Liver (tissue), 9 donors: Measurements from ENCODE around the gene WNK1. TPM values are rescaled to one million over a fixed set of nuclear protein-coding genes. Genes with fewer than 3 reads are reported as not detected.

Experiments
- DNase-seq: peaks from one replicate; pipeline ENCODE4 v3.0.0-alpha.2; 2017; ENCODE audit warnings: low spot score
- H3K27ac ChIP-seq, 2 donors: one replicate each; pipeline ENCODE4 v1.7.0; 2013; ENCODE audit warnings: inconsistent platforms in 2 of 2, low read length in 2 of 2, control low read depth in 1 of 2, low read depth in 1 of 2, mild to moderate bottlenecking in 1 of 2
- H3K27me3 ChIP-seq, 4 donors: one replicate each; pipeline versions ENCODE4 v1.6.1 to v1.7.0; 2013; ENCODE audit warnings: low read length in 3 of 4, inconsistent platforms in 1 of 4, mild to moderate bottlenecking in 1 of 4, moderate library complexity in 1 of 4; ENCODE audit not compliant: control insufficient read depth in 4 of 4, insufficient read depth in 4 of 4
- H3K36me3 ChIP-seq, 4 donors: one replicate each; pipeline versions ENCODE4 v1.6.1 to v1.7.0; 2013; ENCODE audit warnings: low read length in 3 of 4, mild to moderate bottlenecking in 3 of 4, low read depth in 1 of 4, moderate library complexity in 1 of 4; ENCODE audit not compliant: control insufficient read depth in 4 of 4, insufficient read depth in 3 of 4
- H3K4me1 ChIP-seq, 4 donors: one replicate each; pipeline versions ENCODE4 v1.6.1 to v1.7.0; 2013; ENCODE audit warnings: low read length in 3 of 4, mild to moderate bottlenecking in 3 of 4, moderate library complexity in 1 of 4; ENCODE audit not compliant: control insufficient read depth in 4 of 4, insufficient read depth in 4 of 4
- H3K4me3 ChIP-seq, 3 donors: one replicate each; pipeline versions ENCODE4 v1.6.1 to v1.7.0; 2013; ENCODE audit warnings: low read length in 3 of 3, control low read depth in 1 of 3, low read depth in 1 of 3, mild to moderate bottlenecking in 1 of 3
- H3K9ac ChIP-seq, 2 donors: one replicate each; pipeline ENCODE4 v1.7.0; 2013; ENCODE audit warnings: low read length in 2 of 2, mild to moderate bottlenecking in 2 of 2, moderate library complexity in 2 of 2, control low read depth in 1 of 2, low read depth in 1 of 2
- H3K9me3 ChIP-seq, 4 donors: one replicate each; pipeline versions ENCODE4 v1.6.1 to v1.7.0; 2013; ENCODE audit warnings: low read length in 3 of 4; ENCODE audit not compliant: control insufficient read depth in 4 of 4
- CTCF ChIP-seq: fragments of 150-350 bp; IDR thresholded peaks from 2 replicates; pipeline ENCODE4 v1.5.1; 2017; ENCODE audit warnings: improper control_type of control experiment, low read depth, low read length; ENCODE audit not compliant: missing input control
- EGR1 ChIP-seq, 2 donors: IDR thresholded peaks; 2 replicates each; pipeline ENCODE4 v1.6.1; 2016 to 2018; ENCODE audit warnings: antibody characterized with exemption in 2 of 2, low read depth in 2 of 2
- FOXA1 ChIP-seq: IDR thresholded peaks from 2 replicates; pipeline ENCODE4 v1.6.1; 2016; ENCODE audit warnings: antibody characterized with exemption
- FOXA2 ChIP-seq: IDR thresholded peaks from 2 replicates; pipeline ENCODE4 v1.6.1; 2016; ENCODE audit warnings: antibody characterized with exemption
- HNF4A ChIP-seq, 2 donors: conservative IDR thresholded peaks; 2 replicates each; pipeline ENCODE4 v1.6.1; 2016; ENCODE audit warnings: antibody characterized with exemption in 2 of 2, mild to moderate bottlenecking in 2 of 2
- HNF4G ChIP-seq: IDR thresholded peaks from 2 replicates; pipeline ENCODE4 v1.6.1; 2016; ENCODE audit warnings: antibody characterized with exemption
- JUND ChIP-seq, 2 donors: IDR thresholded peaks; 2 replicates each; pipeline ENCODE4 v1.6.1; 2016; ENCODE audit warnings: antibody characterized with exemption in 2 of 2
- NR2F2 ChIP-seq: IDR thresholded peaks from 2 replicates; pipeline ENCODE4 v1.6.1; 2016; ENCODE audit warnings: antibody characterized with exemption
- RAD21 ChIP-seq, 2 donors: IDR thresholded peaks; 2 replicates each; pipeline ENCODE4 v1.6.1; 2016; ENCODE audit warnings: antibody characterized with exemption in 2 of 2, mild to moderate bottlenecking in 2 of 2
- REST ChIP-seq: IDR thresholded peaks from 2 replicates; pipeline ENCODE4 v1.6.1; 2016; ENCODE audit warnings: antibody characterized with exemption, mild to moderate bottlenecking
- RXRA ChIP-seq, 2 donors: IDR thresholded peaks; 2 replicates each; pipeline ENCODE4 v1.6.1; 2017 to 2018; ENCODE audit warnings: antibody characterized with exemption in 2 of 2, mild to moderate bottlenecking in 1 of 2
- SP1 ChIP-seq: IDR thresholded peaks from 2 replicates; pipeline ENCODE4 v1.6.1; 2018; ENCODE audit warnings: antibody characterized with exemption, mild to moderate bottlenecking
- TAF1 ChIP-seq: conservative IDR thresholded peaks from 2 replicates; pipeline ENCODE4 v1.6.1; 2016; ENCODE audit warnings: antibody characterized with exemption, mild to moderate bottlenecking
- WGBS: extraction: QIAGEN DNeasy Blood & Tissue Kit; methylation state at CpG from one replicate; pipeline ENCODE4 v1.1.7; 2013; 5-methylcytosine and 5-hydroxymethylcytosine counted together
- polyA plus RNA-seq, 2 donors: library from polyadenylated mRNA; stranded (reverse) in 1 of 2; unstranded in 1 of 2; fragments of 200-250 nt in 1 of 2; fragments of >200 nt in 1 of 2; fragmentation: Nextera tagmentation in 1 of 2; extraction: Ambion mirVana in 1 of 2; gene quantifications; one replicate each; pipeline versions ENCODE4 v1.2.1 to v1.2.3, GENCODE V29; 2013 to 2015
- total RNA-seq, 2 donors: library from RNA; depleted of rRNA; stranded (reverse); fragments of >200 nt; gene quantifications; one replicate each; pipeline ENCODE4 v1.2.3, GENCODE V29; 2014
- TF ChIP-seq, protein P1 (sequence below): IDR thresholded peaks from 2 replicates; pipeline ENCODE4 v1.6.1; 2016; ENCODE audit warnings: antibody characterized with exemption
- TF ChIP-seq, protein P2 (sequence below): IDR thresholded peaks from 2 replicates; pipeline ENCODE4 v1.6.1; 2016; ENCODE audit warnings: antibody characterized with exemption
- TF ChIP-seq, protein P3 (sequence below): IDR thresholded peaks from 2 replicates; pipeline ENCODE4 v1.6.1; 2016; ENCODE audit warnings: antibody characterized with exemption
- donor health status: healthy.
- donor health status: healthy.
- donor health status: healthy.
- donor health status: healthy.
- donor health status: healthy.

WNK1 gene
- total and polyA plus RNA-seq, 4 donors: 22.4 to 299 (median 53.8) TPM

DNA sequence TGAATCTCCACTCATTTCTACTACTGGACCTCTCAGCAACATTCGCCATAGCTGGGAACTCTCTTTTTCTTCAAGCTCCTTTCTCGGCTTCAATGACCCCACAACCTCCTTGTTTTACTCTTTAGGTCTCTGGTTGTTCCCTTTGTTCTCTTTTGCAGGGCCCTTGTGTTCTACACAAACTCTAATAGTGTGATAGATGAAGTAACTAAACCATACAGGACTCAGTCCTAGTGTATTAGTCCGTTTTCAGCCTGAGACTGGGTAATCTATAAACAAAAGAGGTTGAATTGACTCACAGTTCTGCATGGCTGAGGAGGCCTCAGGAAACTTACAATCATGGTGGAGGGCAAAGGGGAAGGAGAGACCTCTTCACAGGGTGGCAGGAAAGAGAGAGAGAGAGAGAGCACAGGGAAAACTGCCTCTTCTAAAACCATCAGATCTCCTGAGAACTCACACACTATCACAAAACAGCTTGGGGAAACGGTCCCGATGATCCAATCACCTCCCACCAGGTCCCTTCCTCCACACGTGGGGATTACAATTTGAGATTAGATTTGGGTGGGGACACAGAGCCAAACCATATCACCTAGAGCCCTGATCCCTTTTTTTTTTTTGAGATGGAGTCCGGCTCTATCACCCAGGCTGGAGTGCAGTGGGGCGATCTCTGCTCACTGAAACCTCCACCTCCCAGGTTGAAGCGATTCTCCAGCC, 32.0 kb upstream of the WNK1 start:
- no peak overlapping the region for H3K9ac ChIP-seq
- WGBS: 85% methylated on average over 9 of the region's 9 CpGs
- H3K27ac ChIP-seq: no peak overlapping the region

GRCh38 chr12:724194-724855, 28.1 kb upstream of the WNK1 start:
- TF ChIP-seq, protein P1, sequence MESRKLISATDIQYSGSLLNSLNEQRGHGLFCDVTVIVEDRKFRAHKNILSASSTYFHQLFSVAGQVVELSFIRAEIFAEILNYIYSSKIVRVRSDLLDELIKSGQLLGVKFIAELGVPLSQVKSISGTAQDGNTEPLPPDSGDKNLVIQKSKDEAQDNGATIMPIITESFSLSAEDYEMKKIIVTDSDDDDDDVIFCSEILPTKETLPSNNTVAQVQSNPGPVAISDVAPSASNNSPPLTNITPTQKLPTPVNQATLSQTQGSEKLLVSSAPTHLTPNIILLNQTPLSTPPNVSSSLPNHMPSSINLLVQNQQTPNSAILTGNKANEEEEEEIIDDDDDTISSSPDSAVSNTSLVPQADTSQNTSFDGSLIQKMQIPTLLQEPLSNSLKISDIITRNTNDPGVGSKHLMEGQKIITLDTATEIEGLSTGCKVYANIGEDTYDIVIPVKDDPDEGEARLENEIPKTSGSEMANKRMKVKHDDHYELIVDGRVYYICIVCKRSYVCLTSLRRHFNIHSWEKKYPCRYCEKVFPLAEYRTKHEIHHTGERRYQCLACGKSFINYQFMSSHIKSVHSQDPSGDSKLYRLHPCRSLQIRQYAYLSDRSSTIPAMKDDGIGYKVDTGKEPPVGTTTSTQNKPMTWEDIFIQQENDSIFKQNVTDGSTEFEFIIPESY: no peak
- no peak for TF ChIP-seq JUND (IDR thresholded peaks at IDR 0.05)
- TF ChIP-seq SP1: no peak
- TF ChIP-seq NR2F2: no peak
- no peak for TF ChIP-seq HNF4A (conservative IDR thresholded peaks at IDR 0.05)
- TF ChIP-seq, protein P2, sequence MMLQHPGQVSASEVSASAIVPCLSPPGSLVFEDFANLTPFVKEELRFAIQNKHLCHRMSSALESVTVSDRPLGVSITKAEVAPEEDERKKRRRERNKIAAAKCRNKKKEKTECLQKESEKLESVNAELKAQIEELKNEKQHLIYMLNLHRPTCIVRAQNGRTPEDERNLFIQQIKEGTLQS: no peak
- TF ChIP-seq REST: no peak
- TF ChIP-seq RAD21 (IDR thresholded peaks at IDR 0.05): no peak
- no peak for TF ChIP-seq RXRA (IDR thresholded peaks at IDR 0.05)
- no peak for TF ChIP-seq HNF4G
- TF ChIP-seq FOXA1: no peak
- TF ChIP-seq TAF1: no peak
- TF ChIP-seq CTCF: no peak
- TF ChIP-seq FOXA2: no peak
- no peak for TF ChIP-seq EGR1 (IDR thresholded peaks at IDR 0.05; ENCODE audit: low read depth in 2 of 2)
- TF ChIP-seq, protein P3, sequence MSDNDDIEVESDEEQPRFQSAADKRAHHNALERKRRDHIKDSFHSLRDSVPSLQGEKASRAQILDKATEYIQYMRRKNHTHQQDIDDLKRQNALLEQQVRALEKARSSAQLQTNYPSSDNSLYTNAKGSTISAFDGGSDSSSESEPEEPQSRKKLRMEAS: no peak
- DNase-seq: no peak
- H3K27ac ChIP-seq: no peak overlapping the region
- no peaks in the 10 kb centered on the region for H3K4me1 ChIP-seq
- 80% methylated on average over 6 of the region's 6 CpGs for WGBS
- no peaks in the 10 kb centered on the region for H3K27me3 ChIP-seq
- H3K36me3 ChIP-seq: no peaks in the 10 kb centered on the region
- H3K9me3 ChIP-seq: no peaks in the 10 kb centered on the region
- no peak overlapping the region for H3K4me3 ChIP-seq
- no peak overlapping the region for H3K9ac ChIP-seq

More for the DNA sequence above, 32.0 kb upstream of the WNK1 start:
- no peak for DNase-seq
- Histone ChIP-seq H3K27me3 (no peaks in the 10 kb centered on the region), H3K36me3 (no peaks in the 10 kb centered on the region), H3K4me1 (no peaks in the 10 kb centered on the region), H3K4me3 (no peak overlapping the region), H3K9me3 (no peaks in the 10 kb centered on the region)
- TF ChIP-seq EGR1 (IDR thresholded peaks at IDR 0.05; ENCODE audit: low read depth in 2 of 2) (no peak), HNF4A (conservative IDR thresholded peaks at IDR 0.05) (no peak), JUND (IDR thresholded peaks at IDR 0.05) (no peak)
- TF ChIP-seq, protein P2: no peak
- TF ChIP-seq, protein P3: no peak
